Activated T-helper 1 cell treated with anti-CD3 and anti-CD28 coated beads, Interleukin-12 subunit alpha, Interleukin-12 subunit beta, Interleukin-2, Interleukin-4 antibody, amounts not matched to agents 30 ng/mL and 10 ng/mL and 1 ng/mL, durations not matched to agents 14 hours and 24 hours and 36 hours (primary cell): ENCODE measurements around the gene FILIP1L. TPM values are rescaled to one million over a fixed set of nuclear protein-coding genes. Genes with fewer than 3 reads are reported as not detected.
A peak's percentile ranks its signal among the peaks of the same experiment; 100 is the strongest.

Experiments used
- DNase-seq: peaks from one replicate; pipeline ENCODE4 v3.0.0; 2021; ENCODE audit warnings: low spot score
- H3K27ac Mint-ChIP-seq: one replicate; pipeline ENCODE4 v1.8.0; 2021; ENCODE audit warnings: mild to moderate bottlenecking, mixed read lengths
- H3K27me3 Mint-ChIP-seq: one replicate; pipeline ENCODE4 v1.8.0; 2022; ENCODE audit warnings: mild to moderate bottlenecking, moderate library complexity, mixed read lengths; ENCODE audit not compliant: insufficient read depth
- H3K36me3 Mint-ChIP-seq: one replicate; pipeline ENCODE4 v1.8.0; 2021; ENCODE audit warnings: low read depth, mixed read lengths
- H3K4me1 Mint-ChIP-seq: one replicate; pipeline ENCODE4 v1.8.0; 2021; ENCODE audit warnings: low read depth, mixed read lengths
- H3K4me3 Mint-ChIP-seq: one replicate; pipeline ENCODE4 v1.8.0; 2021; ENCODE audit warnings: mild to moderate bottlenecking, moderate library complexity, mixed read lengths
- H3K9me3 Mint-ChIP-seq: one replicate; pipeline ENCODE4 v1.8.0; 2021; ENCODE audit warnings: mixed read lengths
- intact Hi-C: fragments of 100-400 bp; cut with micrococcal nuclease; formaldehyde crosslinking; loops from one replicate; pipeline ENCODE4 v1.15.1; 2024
- total RNA-seq: library from RNA; stranded (reverse); gene quantifications from 2 replicates; pipeline ENCODE4 v1.2.3, GENCODE V29; 2022

The FILIP1L gene
- total RNA-seq, 1 donor from 2014 or later, result 2.9 TPM

DNA sequence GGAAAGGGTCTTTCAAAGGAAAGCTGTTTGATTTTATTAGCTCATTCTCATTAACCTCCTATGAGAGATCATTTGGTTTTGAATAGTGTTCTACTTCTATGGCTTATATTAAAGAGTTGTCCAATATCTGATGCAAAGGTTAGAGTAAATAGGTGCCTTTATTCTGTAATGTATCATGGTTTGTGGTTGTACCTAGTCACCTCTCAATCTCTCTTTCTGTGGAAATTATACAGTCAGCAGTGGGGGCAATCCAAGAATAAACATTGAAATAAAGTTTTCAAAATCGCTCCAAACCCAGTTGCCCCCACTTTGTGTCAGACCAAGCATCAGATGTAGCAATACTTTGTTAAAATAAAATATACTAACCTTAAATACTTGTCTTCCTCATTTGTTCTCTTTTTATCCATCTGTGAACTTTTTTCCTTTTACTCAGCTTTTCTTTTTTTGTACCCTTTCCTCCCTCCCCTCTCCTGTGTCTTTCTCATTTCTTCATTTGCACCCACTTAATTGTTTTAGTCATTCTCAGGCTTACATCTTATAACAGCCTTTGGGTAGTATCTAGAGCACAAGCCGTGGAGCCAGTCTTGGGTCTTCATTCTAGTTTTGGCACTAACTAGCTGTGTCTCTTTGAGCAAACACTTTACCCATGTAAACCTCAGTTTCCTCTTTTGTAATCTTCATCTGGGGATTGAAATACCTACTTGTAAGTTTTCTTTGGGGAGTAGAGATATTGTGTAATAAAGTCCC, 279.9 kb downstream of the FILIP1L start:
- no peak overlapping the region for H3K27ac Mint-ChIP-seq
- H3K27me3 Mint-ChIP-seq, result no peaks in the 10 kb centered on the region
- DNase-seq, result no peak
- intact Hi-C loops, result loop anchor here (5.0 kb wide), 2 partner anchors 498 to 568 kb away; partner anchors contain the start of genes LNP1, NIT2 and TOMM70
- no peaks in the 10 kb centered on the region for H3K9me3 Mint-ChIP-seq
- H3K4me1 Mint-ChIP-seq, result peaks cover 12% of the 10 kb centered on the region
- H3K36me3 Mint-ChIP-seq, result no peaks in the 10 kb centered on the region
- H3K4me3 Mint-ChIP-seq, result no peak overlapping the region

DNA sequence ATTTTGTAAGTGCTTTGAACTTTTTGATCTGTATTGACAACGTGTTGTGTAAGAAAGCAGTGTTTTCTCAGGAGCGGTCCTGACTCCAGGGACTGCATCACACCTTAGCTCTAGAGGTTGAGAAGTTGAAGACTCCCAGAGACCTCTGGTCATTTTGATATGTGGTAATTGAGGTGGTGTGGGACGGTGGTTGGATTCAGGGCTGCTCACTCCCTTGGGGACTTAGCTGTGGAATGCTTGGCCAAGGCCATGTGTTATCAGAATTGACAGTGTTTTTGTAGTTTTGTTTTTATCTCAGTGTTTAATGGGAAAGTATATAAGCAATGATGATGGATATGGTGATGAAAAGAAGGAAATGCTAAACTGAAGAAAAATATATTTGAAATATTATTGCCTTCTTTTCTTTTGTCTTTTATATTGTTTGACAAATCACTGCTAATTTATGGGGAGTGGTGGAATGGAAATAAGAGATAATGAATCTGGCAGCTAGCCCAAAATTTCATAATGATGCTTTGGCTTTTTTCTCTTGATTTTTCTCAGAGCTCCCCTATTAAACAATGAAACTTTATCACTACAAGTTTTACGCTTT, 280.6 kb downstream of the FILIP1L start:
- H3K36me3 Mint-ChIP-seq, result peaks cover 2% of the 10 kb centered on the region
- H3K27ac Mint-ChIP-seq, result no peak overlapping the region
- H3K4me3 Mint-ChIP-seq, result no peak overlapping the region
- DNase-seq, result no peak
- H3K4me1 Mint-ChIP-seq, result peaks cover 12% of the 10 kb centered on the region
- intact Hi-C loops, result loop anchor here (2.0 to 5.0 kb wide), 5 partner anchors 235 to 757 kb away; partner anchors contain the start of genes LNP1, NIT2 and TOMM70
- no peaks in the 10 kb centered on the region for H3K27me3 Mint-ChIP-seq
- H3K9me3 Mint-ChIP-seq, result no peaks in the 10 kb centered on the region

DNA sequence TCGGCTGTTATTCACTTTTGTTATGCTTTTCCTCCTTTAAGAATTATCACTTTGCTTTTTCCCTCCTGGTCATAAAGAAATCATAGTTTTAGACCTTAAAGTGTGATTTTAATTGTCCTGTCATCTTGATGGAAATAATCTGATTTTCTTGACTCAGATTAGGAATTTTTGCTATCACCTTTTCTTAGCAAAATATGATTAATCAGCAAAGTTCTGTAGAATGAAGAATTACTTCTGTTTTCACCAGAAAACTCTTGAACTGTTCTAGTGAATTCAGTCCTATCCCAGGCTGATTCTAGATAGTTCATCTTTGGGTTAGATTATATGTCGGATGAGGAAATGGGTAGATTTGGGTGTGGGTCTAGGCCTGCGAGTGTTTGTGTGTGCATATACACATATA, 284.5 kb downstream of the FILIP1L start:
- Mint-ChIP-seq H3K27me3 (no peaks in the 10 kb centered on the region), H3K27ac (no peak overlapping the region), H3K9me3 (no peaks in the 10 kb centered on the region), H3K4me1 (peaks cover 18% of the 10 kb centered on the region), H3K36me3 (peaks cover 3% of the 10 kb centered on the region), H3K4me3 (no peak overlapping the region)
- DNase-seq, result no peak
- intact Hi-C loops, result loop anchor here (5.0 kb wide), 2 partner anchors 502 to 572 kb away; partner anchors contain the start of genes LNP1, NIT2 and TOMM70

DNA sequence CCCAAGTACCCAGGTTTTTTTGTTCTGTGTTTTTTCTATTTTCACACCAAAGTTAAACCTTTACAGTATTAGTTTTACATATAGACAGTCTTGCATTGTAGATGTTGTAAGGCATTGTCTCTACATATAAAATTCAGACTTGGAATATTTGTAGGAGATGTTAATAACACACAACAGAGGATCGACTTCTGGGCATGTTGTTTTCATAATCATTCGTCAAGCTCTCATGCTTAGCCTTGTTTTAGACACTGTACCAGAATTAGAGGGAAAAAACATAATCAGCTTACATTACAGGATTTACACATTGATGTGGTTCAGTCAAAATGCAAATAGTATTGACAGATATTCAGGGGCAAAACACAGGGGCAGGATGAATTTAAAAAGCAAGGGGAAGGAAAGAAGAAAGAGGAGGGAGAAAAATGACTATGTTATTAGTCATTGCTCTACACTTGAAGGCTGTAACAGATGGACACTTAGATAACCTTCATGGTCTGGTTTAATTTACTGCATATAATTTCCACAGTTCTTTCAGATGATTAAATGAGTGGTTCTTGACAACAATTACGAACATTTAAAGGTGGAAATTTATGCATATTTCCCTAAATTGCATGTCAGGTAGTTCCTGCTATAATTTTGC, 289.2 kb downstream of the FILIP1L start:
- Mint-ChIP-seq H3K9me3 (no peaks in the 10 kb centered on the region), H3K27me3 (no peaks in the 10 kb centered on the region), H3K4me3 (no peak overlapping the region), H3K36me3 (peaks cover 5% of the 10 kb centered on the region), H3K4me1 (peaks cover 28% of the 10 kb centered on the region), H3K27ac (no peak overlapping the region)
- DNase-seq, result no peak
- intact Hi-C loops, result no loop called here

DNA sequence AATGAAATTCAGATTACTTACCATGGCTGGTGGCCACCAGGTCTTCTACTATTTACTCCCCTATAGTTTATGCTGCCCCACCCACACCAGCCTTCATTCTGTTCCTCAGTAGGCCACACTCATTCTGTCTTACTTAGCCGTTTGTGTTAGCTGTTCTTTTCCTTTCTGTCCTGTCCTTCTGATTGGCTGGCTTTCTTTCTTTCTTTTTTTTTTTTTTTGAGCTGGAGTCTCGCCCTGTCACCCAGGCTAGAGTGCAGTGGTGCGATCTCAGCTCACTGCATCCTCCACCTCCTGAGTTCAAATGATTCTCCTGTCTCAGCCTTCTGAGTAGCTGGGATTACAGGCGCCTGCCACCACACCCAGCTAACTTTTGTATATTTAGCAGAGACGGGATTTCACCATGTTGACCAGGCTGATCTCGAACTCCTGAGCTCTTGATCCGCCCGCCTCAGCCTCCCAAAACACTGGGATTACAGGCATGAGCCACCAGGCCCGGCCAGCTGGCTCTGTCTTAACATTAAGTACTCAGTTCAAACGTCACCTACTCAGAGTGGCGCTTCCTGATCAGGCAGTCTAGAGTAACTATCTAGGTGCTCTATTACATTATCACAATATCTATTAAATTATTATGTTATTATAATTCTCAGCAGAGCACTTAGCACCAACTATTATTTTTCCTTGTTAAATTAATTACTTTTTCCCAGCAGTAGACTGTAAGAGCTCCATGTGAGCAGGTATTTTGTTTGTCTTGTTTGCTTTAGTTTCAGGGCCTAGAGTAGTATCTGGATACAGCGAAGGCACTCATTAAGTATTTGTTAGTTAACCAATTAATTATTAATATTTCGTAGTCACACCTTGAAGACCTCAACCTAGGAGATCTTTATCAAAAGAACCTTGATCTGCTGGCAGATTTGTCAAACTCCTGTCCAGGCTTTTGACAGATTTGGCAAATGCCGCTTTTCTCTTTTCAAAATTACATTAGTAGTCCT, 290.3 kb downstream of the FILIP1L start:
- intact Hi-C loops, result no loop called here
- Mint-ChIP-seq H3K27me3 (no peaks in the 10 kb centered on the region), H3K4me3 (no peak overlapping the region), H3K27ac (no peak overlapping the region), H3K4me1 (peaks cover 29% of the 10 kb centered on the region), H3K36me3 (peaks cover 9% of the 10 kb centered on the region), H3K9me3 (no peaks in the 10 kb centered on the region)
- DNase-seq, result no peak

DNA sequence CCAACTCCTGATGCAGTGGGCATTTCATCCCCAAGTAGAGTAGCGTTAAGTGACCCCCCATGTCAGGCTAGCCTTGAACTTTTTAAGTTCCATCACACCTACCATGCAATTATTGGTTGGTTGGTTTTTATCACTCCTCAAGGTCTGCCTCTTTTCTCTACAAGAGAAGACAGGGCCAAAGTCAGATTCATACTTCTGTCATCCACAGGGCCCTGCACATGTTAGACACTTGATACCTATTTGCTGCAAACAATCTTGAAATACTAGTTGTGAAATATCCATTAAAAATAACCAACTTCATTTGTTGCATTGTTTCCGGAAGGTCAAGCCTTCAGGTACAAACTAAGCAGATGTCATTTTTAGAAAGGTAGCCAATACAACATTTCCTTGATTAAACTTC, 295.5 kb downstream of the FILIP1L start:
- Mint-ChIP-seq H3K4me3 (peak overlapping the region; percentile 88), H3K4me1 (peaks cover 41% of the 10 kb centered on the region), H3K36me3 (peaks cover 9% of the 10 kb centered on the region), H3K9me3 (no peaks in the 10 kb centered on the region), H3K27ac (peak overlapping the region; percentile 34), H3K27me3 (no peaks in the 10 kb centered on the region)
- intact Hi-C loops, result loop anchor here (2.0 to 10.0 kb wide), 9 partner anchors 582 to 1903 kb away; partner anchors contain the start of genes CEP97, CLDND1, CPOX and GABRR3
- DNase-seq, result no peak

DNA sequence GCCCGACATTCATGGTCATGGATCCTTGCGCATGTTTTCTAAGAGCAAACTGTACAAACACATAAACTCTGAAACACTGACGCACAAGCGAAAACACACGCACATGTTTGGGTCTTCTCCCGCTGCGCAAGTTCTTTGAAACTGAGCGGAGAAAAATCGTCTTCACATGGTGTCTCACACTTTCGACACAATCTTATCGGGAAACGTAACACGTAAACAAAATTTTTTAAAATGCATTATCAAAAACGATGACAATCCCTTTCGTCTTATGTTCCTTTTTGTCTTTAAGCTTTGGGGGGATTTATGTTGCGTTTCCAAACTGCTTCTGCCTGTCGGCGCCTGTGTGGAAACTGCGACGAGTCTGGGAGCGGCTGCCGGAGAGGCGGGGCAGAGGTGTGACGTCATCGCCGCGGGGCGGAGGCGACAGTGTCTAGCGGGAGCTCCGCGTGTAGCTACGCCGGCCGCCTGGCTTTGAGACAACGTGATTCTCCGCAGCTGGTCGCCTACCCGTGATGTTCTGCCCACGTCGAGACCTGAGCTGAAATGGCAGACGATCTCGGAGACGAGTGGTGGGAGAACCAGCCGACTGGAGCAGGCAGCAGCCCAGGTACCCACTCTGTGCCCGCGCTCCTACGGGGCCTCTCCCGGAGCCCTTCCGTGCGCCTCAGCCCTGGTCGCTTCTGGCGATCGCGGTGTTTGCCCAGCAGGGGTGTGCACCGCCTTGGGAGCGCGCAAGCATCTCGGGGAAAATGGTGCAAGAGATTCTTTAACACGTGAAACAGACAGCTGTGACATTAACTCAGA, 296.7 kb downstream of the FILIP1L start, which contains the start of gene CMSS1:
CMSS1 (plus strand) TSS at position 426 of the 804 bp plus-strand sequence.
- H3K36me3 Mint-ChIP-seq, result peaks cover 9% of the 10 kb centered on the region
- no peaks in the 10 kb centered on the region for H3K9me3 Mint-ChIP-seq
- H3K27me3 Mint-ChIP-seq, result no peaks in the 10 kb centered on the region
- DNase-seq, result peak; percentile 92
- peak within 1 kb of the TSS; percentile 88 for H3K4me3 Mint-ChIP-seq
- peaks cover 35% of the 10 kb centered on the region for H3K4me1 Mint-ChIP-seq
- intact Hi-C loops, result loop anchor here (1.0 to 10.0 kb wide), 13 partner anchors 14 to 1905 kb away; partner anchors contain the start of genes CEP97, CLDND1, CPOX and GABRR3
- H3K27ac Mint-ChIP-seq, result peak within 1 kb of the TSS; percentile 90

DNA sequence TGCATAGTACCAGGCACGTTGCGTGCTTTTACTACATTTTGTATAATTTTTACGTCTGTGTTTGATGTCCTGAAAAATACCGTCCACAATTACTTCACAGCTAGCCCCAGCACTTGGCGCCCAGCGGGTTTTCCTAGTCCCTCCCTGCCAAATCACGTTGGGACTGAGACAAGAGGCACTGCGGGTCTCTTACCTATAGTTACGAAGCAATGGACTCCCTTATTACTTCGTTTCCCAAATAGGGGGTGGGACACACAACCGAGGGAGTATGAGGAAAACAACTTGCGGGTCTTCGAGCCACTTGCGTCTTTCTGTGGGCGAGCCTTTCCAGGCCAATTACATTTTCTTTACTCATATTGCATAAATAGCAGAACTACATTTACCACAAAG, 297.3 kb downstream of the FILIP1L start:
- Mint-ChIP-seq H3K27ac (peak overlapping the region; percentile 90), H3K4me3 (peak overlapping the region; percentile 88), H3K27me3 (no peaks in the 10 kb centered on the region), H3K4me1 (peaks cover 35% of the 10 kb centered on the region), H3K36me3 (peaks cover 9% of the 10 kb centered on the region), H3K9me3 (no peaks in the 10 kb centered on the region)
- DNase-seq, result no peak
- intact Hi-C loops, result loop anchor here (1.0 to 10.0 kb wide), 12 partner anchors 14 to 1905 kb away; partner anchors contain the start of genes CEP97, CLDND1, CPOX and GABRR3

DNA sequence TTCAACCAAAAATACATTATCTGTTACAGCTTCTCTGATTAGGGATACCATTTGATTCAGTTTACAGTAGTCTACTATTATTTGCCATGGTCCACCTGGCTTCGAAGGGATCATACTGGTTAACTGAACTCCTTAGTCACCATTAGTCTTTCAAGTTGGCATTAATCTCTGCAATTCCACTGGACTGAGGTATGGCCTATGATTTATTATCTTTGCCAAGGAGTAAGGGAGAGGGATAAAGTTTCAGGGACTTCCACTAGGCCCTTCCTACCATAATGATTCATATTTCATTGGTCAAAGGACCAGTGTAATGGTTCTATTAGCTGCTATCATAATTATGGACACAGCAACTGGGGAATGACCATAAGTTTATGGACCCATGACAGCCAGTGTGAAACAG, 303.9 kb downstream of the FILIP1L start:
- Mint-ChIP-seq H3K36me3 (peaks cover 2% of the 10 kb centered on the region), H3K9me3 (peaks cover 6% of the 10 kb centered on the region), H3K27me3 (peaks cover 5% of the 10 kb centered on the region), H3K4me1 (no peaks in the 10 kb centered on the region), H3K4me3 (no peak overlapping the region), H3K27ac (no peak overlapping the region)
- DNase-seq, result no peak
- intact Hi-C loops, result loop anchor here (10.0 kb wide), 3 partner anchors 1704 to 1776 kb away; partner anchors contain the start of genes GABRR3, PCNP and SENP7

DNA sequence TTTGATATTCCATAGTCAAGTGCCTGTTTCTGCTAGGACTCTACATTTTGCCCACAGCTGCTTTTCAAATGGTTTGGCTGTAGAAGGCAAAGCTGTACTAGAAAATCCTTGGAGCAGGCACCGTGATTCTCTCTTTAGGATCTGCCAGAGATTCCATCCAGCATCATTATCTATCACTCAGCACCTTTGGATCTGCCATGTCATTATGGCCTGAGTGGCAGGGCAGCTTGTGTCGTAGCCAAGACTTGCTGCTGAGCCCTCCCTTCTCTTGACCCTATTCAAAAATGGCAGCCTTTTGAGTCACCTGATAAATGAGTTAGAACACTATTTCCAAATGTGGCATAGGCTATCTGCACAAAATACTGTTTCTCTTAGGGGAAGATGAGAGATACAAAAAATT, 304.7 kb downstream of the FILIP1L start:
- H3K27ac Mint-ChIP-seq, result no peak overlapping the region

DNA sequence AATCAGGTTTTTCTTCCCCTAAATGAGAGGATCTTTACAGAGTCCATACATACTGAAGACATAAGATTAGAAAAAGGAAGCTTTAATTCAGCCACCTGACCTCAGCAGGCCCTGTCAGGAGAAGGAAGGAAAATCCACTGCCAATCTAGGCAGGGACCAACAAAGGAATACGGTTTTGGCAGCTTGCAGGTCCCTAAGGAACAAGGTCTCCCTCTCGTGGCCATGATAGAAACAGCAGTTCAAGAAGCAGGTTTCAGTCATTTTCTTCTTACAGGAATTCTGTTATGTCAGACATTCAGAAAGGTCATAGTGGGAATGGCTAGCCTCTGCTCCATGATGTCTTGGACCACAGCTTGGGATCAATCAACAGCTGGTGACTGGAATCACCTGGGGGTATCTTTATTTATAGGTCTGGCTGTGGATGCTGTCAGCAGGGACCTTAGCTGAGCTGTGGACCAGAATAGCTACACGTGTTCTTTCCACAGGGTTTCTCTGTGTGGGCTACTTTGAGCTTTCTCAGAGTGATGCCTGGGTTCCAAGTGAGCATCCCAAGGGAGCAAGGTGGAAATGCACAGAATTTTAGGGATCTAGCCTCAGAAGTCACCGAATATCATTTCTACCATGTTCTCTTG, 306.0 kb downstream of the FILIP1L start:
- intact Hi-C loops, result no loop called here
- peaks cover 5% of the 10 kb centered on the region for H3K27me3 Mint-ChIP-seq

More for the DNA sequence above, 304.7 kb downstream of the FILIP1L start:
- peaks cover 7% of the 10 kb centered on the region for H3K9me3 Mint-ChIP-seq
- intact Hi-C loops, result no loop called here
- DNase-seq, result no peak
- peaks cover 2% of the 10 kb centered on the region for H3K36me3 Mint-ChIP-seq
- H3K27me3 Mint-ChIP-seq, result peaks cover 5% of the 10 kb centered on the region
- H3K4me1 Mint-ChIP-seq, result no peaks in the 10 kb centered on the region
- H3K4me3 Mint-ChIP-seq, result no peak overlapping the region

More for the DNA sequence above, 306.0 kb downstream of the FILIP1L start:
- Mint-ChIP-seq H3K4me1 (no peaks in the 10 kb centered on the region), H3K9me3 (peaks cover 12% of the 10 kb centered on the region), H3K4me3 (no peak overlapping the region), H3K27ac (no peak overlapping the region), H3K36me3 (peaks cover 2% of the 10 kb centered on the region)
- no peak for DNase-seq
